Stimulated activated CD4-positive, alpha-beta T cell treated with anti-CD3 and anti-CD28 coated beads, Interleukin-15, amount 100 ng/mL, for 1 hour (primary cell): ENCODE data around the gene DARS1.

Source experiments
- DNase-seq, 2 donors: peaks; one replicate each; pipeline ENCODE4 v3.0.0-alpha.2; 2020; ENCODE audit warnings: low read depth in 1 of 2, low spot score in 1 of 2

DARS1 gene

DNA sequence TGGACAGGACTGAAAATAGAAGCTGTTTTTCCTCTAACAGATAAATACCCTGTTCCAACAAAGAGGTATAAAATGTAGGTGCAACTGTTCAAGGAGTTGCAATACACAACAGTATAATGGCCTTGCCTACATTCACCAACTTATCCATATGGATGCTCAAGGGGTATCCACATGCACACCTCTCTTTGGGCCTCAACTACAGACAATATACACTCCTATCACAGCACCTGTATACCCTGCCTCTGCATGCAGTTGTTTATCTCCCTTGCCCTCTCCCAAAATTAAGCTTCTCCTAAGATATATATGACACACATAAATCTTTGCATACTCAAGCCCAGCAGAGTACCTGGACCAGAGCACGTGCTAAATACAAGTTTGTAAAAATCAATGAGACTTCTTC, 37.3 kb downstream of the DARS1 start:
- no peak for DNase-seq

DNA sequence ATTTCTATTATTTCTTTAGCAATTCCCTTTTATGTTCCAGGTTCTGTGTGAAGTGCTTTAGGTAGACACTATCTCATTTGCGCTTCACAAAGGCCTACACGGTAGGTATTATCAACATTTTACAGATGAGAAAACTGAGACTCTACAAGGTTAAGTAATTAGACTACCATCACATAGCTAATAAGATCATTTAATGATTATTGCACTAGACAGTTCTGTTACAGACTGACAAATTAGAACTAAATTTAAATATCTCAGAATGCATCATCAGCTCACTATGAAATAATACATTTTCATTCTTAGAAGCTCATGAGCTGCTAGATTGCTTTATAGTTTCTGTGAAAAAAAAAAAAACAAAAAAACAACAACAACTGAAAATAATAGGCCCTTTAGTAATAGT, 37.9 kb downstream of the DARS1 start:
- DNase-seq, result no peak

DNA sequence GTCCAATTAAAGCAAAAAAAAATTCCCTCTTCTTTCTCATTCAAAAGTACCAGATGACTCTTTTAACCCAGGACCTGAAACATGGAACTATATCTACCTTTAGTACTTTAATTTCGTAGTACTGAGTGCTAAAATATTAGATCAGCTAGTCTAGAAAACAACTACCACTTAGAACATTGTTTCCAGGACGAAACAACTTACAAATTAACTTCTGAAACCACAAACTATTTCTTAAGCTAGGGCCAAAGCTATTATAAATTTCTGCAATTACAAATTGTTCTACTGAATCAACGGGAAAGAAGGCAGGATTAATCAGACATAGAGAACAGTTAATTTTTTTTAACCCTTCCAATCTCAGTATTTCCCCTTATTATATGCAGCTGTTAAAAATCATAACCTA, 39.9 kb downstream of the DARS1 start:
- no peak for DNase-seq

DNA sequence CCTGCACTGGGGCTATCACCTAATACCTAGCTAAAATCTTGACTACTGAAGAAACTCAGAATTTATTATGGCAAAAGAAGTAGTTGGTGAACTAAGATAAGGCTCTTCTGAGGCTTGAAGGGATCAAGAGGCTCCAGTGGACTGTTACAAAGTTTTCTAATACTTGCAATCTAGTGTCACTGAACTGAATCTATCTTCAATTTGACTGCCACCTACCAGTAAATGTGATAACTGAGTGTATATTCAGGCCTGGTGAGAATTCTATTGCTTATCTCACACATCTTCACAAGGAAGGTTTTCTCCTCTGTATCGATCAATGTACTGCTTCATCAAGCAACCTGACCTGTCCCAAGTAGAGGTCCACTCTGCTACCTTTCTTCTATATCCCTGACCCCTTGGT, 40.8 kb downstream of the DARS1 start:
- DNase-seq, result no peak

DNA sequence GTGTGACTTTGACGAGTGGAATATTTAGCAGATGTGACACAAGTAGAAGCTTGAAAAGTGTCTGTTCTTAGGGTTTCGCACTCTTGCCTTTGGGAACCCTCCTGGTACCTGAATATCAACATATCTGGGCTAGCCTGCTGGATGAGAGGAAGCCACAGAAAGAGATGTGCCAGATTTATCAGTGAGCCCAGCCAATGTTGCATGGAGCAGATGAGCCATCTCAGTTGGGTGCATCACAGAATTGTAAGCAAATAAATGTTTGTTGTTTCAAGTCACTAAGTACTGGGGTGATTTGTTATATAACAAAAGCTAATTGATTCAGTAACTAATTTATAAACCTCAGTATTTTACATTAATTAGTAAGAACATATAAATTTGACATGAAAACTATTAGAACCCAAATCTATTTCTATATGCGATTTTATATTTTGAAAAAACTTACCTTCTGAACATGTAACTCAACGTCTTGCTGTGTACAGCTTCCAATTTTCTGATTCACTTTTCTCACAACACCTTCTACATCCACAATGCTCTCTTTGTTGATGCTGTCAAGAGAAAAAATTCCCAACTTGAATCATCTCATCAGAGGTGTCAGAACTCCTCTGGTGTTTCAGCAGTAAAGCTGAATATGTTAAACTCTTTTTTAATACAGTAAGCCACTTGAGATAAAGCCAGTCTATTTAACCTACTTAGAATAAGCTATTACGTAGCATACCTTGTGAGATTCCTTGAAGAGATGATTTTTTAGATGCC, 42.3 kb downstream of the DARS1 start:
- no peak for DNase-seq

DNA sequence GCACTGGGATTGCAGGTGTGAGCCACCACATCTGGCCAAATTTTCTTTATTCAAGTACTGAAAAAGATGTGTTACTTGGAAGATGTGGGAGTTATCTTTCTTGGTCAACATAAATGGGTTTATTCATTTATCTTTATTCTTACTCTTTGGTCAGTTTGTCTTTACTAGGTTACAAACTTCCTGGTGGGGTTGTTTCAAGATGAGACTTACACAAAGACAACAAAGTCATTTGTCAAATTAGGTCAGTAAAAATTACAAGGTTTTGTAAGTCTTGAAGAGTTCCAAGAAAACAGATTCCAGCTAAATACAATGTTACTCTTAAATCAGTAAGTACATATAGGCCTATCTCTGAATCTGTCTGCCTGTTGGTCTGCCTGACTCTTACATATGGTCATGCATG, 48.9 kb downstream of the DARS1 start:
- DNase-seq, result no peak

DNA sequence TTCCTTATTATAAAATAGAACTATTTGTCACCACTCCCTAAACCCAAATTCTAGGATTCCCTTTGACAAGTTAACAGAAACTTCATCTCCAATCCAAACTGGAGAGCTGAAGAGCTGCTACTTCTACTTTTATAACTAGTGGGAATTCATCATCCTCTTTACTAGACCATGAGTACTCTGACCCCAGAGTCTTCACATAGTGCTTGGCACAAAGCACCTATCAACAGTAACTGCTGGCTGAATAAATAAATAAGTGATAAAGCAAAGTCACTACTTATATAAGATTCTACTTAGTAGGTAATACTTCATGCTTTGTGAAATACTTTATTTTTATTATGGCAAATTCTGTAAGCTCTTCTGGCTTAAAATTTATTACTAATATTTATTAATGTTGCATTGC, 49.5 kb downstream of the DARS1 start:
- DNase-seq, result no peak

DNA sequence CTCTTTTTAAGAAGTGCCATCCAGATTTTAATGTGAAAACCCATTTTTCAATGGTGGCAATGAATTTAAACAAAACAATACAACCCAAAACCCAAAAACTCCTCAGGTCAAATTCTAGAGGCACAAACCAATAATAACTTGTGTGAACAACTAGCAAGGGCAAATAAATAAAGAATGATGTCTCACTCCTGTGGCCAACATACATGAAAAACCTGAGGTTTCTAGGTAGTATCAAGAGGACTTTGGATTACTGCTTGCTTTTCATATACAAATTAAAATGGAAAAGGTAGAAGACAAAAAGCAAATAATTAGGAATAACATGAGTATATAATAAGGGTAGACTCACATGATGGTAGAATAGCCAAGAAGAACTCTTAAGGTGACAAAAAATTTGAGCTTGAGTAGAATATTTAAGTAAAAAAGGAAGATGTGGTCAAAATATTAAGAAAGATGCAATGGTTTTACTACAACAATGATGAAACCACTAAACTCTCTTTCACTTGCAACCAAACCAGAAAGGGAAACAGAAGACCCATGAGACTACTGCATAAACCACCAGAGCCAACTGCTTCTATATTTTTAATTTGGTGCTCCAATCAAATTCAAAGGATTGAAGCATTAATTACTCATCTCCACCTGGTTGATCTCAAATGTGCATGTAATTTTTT, 53.5 kb downstream of the DARS1 start:
- no peak for DNase-seq

DNA sequence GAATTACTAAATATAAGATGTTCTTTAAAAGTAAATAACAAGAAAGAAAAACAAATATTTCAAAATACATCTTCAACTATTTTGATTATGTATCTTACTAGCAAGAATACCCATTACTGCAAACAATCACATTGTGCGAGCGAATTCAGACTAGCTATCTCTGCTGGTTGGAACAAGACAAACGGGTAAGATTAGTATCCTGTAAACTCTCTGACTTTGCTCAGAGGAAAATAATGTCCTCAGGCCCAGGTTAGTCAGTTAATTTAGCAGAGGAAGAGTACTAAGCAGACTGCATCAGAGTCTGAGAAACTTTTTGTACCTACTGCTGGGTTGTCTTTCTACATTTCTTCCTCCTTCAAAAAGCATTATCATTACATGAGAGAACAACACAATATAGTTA, 58.8 kb downstream of the DARS1 start:
- DNase-seq, result no peak

DNA sequence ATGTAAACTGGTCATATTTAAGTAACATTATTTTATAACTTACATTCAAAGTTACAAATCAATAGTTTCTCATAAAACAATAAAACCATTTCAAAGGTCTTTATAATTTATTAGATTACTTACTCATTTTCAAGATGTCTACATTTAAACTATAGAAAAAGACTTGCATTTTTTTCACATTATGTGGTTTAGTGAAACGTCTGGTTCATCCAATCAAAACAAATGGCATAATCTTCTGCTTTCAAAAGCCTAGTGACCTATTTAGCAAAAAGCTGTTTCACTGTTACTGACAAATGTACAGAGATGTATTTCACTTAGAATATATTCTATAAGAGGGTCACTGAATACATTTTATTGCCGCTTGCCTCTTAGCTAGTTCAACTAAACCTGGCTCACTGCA, 59.9 kb downstream of the DARS1 start:
- DNase-seq, result no peak

DNA sequence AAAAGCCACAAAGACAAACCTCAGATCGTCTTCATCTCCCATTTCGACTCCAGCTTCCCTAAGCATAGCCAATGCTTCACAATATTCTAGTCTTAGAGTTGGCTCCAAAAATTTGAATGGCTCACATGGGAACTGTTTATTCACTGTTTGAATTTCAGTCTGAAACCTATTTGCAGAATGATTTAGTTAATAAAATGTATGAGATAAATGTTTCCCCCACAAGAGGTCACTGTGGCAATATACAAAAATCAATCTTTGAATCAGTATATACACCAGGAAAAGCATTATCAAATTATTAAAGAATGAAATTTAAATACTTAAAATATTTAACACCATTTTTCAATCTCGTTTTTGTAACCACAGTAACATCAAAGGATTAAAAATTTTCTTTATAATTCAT, 69.2 kb downstream of the DARS1 start:
- no peak for DNase-seq

DNA sequence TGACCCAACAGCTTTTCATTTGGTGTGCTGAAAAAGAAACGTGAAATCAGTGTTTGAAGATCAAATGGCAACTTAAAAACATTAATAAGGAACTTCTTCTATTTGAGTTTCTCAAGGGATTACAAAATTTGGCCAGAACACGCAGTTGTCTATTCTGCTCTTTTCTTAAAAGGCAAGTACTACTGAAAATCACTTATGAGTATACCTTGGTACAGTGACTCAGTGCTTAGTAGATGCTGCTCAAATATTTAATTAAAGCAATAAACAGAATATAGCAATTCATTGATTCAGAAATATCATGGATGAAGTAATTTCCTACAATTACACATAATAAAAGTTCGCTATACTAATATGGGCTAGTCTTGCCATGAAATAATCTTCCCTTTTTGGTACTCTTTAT, 70.9 kb downstream of the DARS1 start:
- DNase-seq, result no peak

DNA sequence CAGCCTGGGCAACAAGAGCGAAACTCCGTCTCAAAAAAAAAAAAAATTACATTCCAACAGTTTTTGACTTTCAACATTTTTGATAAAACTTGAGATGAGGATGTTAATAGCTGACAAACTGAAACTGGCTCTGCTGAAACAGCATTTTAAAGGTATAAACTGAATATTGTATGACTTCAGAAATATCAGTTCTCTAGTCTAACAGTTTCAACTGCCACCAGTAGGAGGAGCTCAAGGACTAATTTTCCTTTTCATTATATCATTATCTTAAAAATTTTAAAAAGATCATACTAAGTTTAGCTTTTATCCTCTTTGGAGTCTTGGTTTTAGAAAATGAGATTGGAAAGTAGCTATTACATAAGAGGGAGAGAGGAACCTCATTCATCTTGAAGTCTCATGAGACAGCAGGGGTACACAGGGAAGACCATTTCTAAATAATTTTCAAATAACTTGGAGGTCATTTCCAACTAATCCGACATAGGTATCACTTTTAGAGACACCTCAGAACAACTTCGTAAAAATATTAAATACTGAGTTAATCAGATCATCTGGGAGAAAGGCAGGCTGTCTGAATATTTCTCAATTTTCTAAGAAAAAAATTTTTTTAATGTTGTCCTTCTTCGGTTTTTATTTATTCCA, 71.6 kb downstream of the DARS1 start:
- no peak for DNase-seq

DNA sequence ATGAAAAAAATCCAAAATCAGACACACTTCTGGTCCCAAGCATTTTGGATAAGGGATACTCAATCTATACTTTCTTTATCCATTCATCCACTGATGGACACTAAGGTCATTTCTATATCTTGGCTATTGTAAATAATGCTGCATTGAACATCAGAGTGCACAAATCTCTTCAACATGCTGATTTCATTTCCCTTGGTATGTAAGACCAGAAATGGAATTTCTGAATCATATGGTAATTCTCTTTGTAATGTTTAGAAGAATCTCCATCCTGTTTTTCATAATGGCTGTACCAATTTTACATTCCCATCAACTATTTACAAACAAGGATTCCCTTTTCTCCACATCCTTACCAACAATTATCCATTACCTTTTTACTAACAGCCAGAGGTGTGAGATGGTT, 75.5 kb downstream of the DARS1 start:
- DNase-seq, result no peak

DNA sequence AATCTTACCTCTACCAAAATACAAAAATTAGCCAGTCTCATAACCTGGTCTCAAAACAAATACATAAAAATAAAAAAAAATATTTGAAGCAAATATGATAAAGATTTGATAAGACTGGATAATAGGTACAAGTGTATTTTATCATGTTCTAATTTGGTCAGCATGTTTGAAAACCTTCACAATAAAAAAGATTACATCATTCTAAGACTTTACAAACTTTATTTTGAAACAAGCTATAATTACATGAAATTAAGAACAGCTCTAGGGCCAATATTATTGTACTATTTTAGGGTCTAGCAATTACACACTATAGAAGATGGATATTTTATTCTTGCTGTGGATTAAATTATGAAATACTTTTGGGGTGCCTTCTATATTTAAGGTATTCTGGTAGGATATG, 79.7 kb downstream of the DARS1 start:
- no peak for DNase-seq

DNA sequence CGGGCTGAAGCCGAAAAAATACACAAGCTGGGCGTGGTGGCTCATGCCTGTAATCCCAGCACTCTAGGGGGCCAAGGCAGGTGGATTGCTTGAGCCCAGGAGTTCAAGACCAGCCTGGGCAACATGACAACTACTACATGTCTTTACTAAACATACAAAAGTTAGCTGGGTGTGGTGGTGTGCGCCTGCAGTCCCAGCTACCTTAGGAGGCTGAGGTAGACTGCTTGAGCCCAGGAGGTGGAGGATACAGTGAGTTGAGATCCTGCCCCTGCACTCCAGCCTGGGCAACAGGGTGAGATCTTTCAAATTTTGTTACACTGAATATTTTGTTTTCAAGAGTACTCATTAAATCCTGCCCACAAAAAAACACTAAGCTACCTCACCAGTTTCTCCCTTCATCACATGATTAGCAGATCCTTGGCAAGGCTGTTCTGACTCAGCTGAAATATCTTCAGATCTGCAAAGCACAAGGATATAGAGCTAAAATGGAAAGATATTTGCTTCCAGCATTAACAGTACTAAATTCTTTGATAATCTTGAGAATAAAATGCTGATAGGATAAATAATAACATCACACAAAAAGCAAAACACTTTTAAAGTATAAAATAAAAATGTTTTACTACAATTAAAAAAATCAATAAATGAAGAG, 81.0 kb downstream of the DARS1 start:
- DNase-seq, result no peak

DNA sequence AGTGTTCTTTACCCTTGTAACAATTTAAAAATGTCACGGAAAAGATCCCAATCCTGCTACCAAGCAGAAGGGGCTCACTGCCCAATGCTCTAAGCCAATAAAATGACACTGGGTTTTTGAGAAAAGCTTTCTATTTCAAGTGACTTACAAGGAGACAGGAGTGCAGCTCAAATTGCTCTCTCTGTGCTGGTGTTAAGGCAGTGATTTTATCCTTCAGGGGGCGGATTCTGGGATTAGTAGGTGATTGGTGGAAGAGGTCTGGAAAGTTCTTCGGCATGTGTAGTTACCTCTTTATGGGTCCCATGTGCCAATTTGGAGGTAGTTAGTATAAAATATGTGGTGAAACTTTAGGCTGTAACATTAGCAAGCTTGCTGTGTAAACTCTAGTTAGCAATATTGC, 81.8 kb downstream of the DARS1 start:
- DNase-seq, result no peak

DNA sequence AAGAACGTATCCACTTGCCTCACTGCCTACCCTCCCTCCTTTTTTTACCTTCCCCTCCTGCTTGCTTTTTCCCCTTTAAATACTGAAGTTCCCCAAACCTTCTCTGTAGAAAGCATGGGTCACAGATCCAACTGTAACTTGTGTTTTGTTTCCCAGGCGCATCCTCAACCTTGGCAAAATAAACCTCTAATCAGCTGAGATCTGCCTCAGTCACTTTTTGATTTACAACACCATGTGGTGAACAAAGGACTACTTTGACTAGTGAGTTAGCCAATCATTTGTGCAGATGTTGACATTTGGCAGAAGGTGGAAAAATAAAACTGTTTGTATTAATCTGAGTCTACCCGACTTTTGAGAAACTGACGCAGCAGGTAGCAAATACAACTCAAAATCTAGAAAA, 85.9 kb downstream of the DARS1 start:
- DNase-seq, result no peak

DNA sequence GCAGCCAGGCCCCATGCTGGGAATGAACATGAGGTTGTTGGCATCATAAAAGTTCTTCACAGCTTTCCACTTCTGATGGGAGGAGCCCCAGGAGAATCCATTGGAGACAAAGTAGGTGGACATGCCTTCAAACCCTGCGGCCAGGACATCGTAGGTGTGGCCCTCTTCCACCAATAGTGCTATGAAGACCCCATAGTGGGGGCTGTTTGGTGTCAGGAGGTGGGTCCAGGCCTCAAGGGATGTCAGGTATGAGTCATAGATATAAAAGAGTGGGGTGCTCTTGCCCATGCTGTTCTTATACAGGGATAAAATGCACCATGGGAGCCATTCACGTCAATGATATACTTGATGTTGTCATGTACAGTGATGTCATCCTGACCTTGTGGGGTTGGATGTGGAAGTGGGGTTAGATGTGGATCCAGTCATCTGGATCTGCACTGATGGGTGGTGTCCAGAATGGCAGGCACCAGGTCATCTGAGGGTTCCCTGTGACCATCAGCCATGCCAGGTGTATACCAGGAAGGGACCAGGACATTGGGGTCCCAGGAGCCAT, 87.1 kb downstream of the DARS1 start:
- DNase-seq, result no peak

DNA sequence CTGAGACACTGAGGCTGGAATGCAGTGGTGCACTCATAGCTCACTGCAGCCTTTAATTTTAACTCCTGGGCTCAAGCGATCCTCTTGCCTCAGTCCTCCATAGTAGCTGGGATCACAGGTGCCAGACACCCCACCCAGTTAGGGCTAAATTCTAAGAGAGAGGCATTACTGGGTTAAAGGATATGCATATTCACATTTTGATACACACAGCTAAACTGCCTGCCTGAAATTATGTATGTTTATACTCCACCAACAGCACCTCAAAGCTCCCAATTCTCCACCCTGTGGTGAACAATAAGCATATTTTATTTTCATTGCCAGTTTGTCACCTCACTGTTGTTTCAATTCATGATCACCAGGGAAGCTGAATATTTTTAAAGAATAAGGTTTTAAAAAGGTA, 90.5 kb downstream of the DARS1 start:
- no peak for DNase-seq

DNA sequence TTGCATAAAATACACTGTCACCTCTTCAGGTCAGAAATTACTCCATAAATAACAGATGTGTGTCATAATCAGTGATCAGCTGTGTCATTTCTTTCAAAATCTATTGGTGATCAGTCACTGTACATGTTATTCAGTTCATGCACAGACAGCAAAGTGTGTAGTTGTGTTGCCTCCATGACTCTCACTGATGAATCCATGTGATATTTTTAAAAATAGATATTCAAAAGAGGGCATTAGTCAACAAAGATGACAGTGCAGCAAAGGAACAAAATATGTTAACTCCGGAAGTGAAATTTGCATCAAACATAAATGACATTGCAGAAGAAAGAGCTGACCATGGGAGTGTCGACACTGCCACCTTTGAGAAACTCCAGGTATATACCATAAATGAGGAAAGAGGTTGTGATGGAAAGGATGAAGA, 92.0 kb downstream of the DARS1 start:
- DNase-seq, result no peak

DNA sequence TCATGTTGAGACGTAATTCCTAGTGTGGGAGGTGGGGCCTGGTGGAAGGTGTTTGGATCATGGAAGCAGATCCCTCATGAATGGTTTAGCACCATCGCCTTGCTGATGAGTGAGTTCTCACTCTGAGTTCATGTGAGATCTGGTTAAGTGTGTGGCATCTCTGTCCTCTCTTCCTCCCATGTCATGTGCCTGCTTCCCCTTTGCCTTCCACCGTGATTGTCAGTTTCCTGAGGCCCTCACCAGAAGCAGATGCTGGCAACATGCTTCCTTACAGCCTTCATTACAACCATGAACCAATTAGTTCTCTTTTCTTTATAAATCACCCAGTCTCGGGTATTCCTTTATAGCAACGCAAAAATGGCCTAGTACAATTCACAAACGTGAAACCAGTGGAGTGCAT, 94.6 kb downstream of the DARS1 start:
- no peak for DNase-seq
